ENCODE data around the gene SLC4A3.

Gene SLC4A3

DNA sequence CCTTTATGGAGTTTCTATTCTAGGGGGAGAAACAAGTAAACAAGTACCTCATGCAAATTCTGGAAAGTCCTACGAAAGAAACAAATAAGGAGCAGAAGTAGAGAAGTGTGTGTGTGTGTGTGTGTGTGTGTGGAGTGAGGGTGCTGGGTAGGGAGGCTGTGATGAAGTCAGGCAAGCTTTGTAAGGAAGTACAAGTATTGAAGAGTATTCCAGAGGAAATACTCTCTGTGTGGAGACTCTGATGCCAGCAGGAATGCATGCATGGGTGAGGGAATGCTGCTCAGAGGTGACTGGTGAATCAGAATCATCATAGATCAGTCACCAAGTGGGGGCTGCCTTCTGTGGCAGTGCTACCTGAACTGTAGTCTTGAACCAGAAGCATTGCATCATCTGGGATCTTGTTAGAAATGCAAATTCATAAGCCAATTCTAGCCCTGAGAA lies 34.5 kb downstream of the SLC4A3 start:
- TF ChIP-seq, protein P1, sequence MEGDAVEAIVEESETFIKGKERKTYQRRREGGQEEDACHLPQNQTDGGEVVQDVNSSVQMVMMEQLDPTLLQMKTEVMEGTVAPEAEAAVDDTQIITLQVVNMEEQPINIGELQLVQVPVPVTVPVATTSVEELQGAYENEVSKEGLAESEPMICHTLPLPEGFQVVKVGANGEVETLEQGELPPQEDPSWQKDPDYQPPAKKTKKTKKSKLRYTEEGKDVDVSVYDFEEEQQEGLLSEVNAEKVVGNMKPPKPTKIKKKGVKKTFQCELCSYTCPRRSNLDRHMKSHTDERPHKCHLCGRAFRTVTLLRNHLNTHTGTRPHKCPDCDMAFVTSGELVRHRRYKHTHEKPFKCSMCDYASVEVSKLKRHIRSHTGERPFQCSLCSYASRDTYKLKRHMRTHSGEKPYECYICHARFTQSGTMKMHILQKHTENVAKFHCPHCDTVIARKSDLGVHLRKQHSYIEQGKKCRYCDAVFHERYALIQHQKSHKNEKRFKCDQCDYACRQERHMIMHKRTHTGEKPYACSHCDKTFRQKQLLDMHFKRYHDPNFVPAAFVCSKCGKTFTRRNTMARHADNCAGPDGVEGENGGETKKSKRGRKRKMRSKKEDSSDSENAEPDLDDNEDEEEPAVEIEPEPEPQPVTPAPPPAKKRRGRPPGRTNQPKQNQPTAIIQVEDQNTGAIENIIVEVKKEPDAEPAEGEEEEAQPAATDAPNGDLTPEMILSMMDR (IDR thresholded peaks at IDR 0.05; ENCODE audit: borderline replicate concordance, insufficient read depth, low read depth, low read length): no peak
- H3K4me3 ChIP-seq (ENCODE audit: low read depth, low read length): no peak overlapping the region

- TF ChIP-seq, protein P1 (IDR thresholded peaks at IDR 0.05; ENCODE audit: borderline replicate concordance, insufficient read depth, low read depth, low read length): no peak
These were observed 35.1 kb downstream of the SLC4A3 start for GRCh38 chr2:219662566-219662965.

DNA sequence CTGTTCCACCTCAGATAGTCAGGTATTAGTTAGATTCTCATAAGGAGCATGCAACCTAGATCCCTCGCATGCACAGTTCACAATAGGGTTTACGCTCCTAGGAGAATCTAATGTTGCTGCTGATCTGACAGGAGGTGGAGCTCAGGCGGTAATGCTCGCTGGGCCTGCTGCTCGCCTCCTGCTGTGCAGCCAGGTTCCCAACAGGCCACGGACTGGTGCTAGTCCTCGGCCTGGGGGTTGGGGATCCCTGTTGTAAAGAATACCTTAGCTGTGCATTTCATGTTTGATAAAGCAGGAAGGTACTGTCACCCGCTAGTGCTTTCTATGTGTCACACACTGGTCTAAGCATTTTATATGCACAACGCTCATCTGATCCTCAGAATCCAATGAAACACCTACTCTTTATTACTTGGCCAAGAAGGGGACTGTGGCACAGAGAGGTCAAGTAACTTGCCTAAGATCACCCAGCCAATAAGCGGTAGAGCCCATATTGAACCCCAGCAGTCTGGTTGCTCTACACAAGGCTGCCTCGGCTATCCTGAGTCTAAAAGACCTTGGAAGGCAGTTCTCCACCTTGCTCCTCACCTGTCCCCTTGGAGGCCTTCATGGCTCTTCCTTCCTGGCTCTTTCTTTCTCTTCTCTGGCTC lies 35.8 kb downstream of the SLC4A3 start:
- no peak overlapping the region for H3K4me3 ChIP-seq (ENCODE audit: low read depth, low read length)
- TF ChIP-seq, protein P1 (IDR thresholded peaks at IDR 0.05; ENCODE audit: borderline replicate concordance, insufficient read depth, low read depth, low read length): no peak

More at GRCh38 chr2:219662566-219662965, 35.1 kb downstream of the SLC4A3 start:
- H3K4me3 ChIP-seq (ENCODE audit: low read depth, low read length): no peak overlapping the region

GRCh38 chr2:219664041-219664440 lies 36.6 kb downstream of the SLC4A3 start:
- TF ChIP-seq, protein P1 (IDR thresholded peaks at IDR 0.05; ENCODE audit: borderline replicate concordance, insufficient read depth, low read depth, low read length): no peak
- H3K4me3 ChIP-seq (ENCODE audit: low read depth, low read length): no peak overlapping the region

DNA sequence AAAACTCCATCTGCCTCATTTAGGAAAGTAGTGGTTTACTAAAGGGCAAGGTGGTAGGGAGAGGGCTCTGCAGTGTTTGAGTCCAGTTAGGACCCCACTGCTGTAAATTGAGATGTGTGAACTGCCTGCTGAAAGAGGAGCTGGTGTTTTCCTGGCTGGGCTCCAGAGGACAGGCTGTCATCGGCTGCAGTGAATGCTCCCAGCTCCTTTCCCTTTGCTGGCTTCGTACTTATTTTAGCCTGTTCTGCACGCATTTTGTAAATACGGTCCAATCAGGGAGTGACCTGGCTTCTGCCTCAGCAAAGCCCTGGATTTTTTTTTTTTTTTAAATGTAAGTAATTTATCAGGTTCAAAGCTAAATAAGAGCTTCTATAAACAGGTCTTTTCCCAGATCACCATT lies 37.5 kb downstream of the SLC4A3 start:
- TF ChIP-seq, protein P1 (IDR thresholded peaks at IDR 0.05; ENCODE audit: borderline replicate concordance, insufficient read depth, low read depth, low read length): no peak
- no peak overlapping the region for H3K4me3 ChIP-seq (ENCODE audit: low read depth, low read length)

DNA sequence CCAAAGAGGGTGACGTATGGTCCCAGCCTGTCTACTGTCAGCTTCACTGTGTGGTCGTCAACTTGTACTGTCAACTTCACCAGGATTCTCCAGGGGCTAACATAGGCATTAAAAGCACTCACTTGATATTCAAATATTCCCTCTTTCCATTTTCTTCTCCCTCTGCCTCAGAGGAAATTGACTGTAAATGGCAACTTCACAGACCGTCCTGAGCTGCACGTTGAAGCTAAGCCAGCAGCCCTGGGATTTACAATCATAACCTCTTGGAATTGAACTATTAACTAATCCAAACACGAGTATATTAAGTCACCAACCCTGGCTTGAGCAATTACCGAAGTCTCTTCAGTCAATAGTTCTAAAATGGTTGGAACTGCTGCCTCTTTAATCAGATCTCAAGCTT lies 38.5 kb downstream of the SLC4A3 start:
- TF ChIP-seq, protein P1 (IDR thresholded peaks at IDR 0.05; ENCODE audit: borderline replicate concordance, insufficient read depth, low read depth, low read length): no peak
- H3K4me3 ChIP-seq (ENCODE audit: low read depth, low read length): no peak overlapping the region

GRCh38 chr2:219668316-219668715 lies 40.9 kb downstream of the SLC4A3 start:
- no peak overlapping the region for H3K4me3 ChIP-seq (ENCODE audit: low read depth, low read length)
- TF ChIP-seq, protein P1 (IDR thresholded peaks at IDR 0.05; ENCODE audit: borderline replicate concordance, insufficient read depth, low read depth, low read length): no peak

Measured in GM12875 (cell line).